Liver (tissue), 3 donors: Measurements from ENCODE around the gene KRTAP5-1.
"Not testable (repeated sequence)": the region's sequence is repeated elsewhere in the genome, so short reads cannot be mapped to it uniquely, and the experiment has no call there.

Experiments
- RAD21 ChIP-seq, 2 donors: IDR thresholded peaks; 2 replicates each; pipeline ENCODE4 v1.6.1; 2016; ENCODE audit warnings: antibody characterized with exemption in 2 of 2, mild to moderate bottlenecking in 2 of 2
- SP1 ChIP-seq: IDR thresholded peaks from 2 replicates; pipeline ENCODE4 v1.6.1; 2018; ENCODE audit warnings: antibody characterized with exemption, mild to moderate bottlenecking
- YY1 ChIP-seq: IDR thresholded peaks from 2 replicates; pipeline ENCODE4 v1.6.1; 2016; ENCODE audit warnings: antibody characterized with exemption, mild to moderate bottlenecking
- TF ChIP-seq, protein P1 (sequence below): fragments of 150-350 bp; IDR thresholded peaks from 2 replicates; pipeline ENCODE4 v1.5.1; 2017; ENCODE audit warnings: improper control_type of control experiment, low read depth, low read length; ENCODE audit not compliant: missing input control
- TF ChIP-seq, protein P2 (sequence below): IDR thresholded peaks from 2 replicates; pipeline ENCODE4 v1.6.1; 2016; ENCODE audit warnings: antibody characterized with exemption
- donor health status: healthy.
- donor health status: healthy.

- not testable (repeated sequence) for TF ChIP-seq SP1; RAD21 (IDR thresholded peaks at IDR 0.05); YY1
- TF ChIP-seq, protein P1, sequence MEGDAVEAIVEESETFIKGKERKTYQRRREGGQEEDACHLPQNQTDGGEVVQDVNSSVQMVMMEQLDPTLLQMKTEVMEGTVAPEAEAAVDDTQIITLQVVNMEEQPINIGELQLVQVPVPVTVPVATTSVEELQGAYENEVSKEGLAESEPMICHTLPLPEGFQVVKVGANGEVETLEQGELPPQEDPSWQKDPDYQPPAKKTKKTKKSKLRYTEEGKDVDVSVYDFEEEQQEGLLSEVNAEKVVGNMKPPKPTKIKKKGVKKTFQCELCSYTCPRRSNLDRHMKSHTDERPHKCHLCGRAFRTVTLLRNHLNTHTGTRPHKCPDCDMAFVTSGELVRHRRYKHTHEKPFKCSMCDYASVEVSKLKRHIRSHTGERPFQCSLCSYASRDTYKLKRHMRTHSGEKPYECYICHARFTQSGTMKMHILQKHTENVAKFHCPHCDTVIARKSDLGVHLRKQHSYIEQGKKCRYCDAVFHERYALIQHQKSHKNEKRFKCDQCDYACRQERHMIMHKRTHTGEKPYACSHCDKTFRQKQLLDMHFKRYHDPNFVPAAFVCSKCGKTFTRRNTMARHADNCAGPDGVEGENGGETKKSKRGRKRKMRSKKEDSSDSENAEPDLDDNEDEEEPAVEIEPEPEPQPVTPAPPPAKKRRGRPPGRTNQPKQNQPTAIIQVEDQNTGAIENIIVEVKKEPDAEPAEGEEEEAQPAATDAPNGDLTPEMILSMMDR = not testable (repeated sequence)
- TF ChIP-seq, protein P2, sequence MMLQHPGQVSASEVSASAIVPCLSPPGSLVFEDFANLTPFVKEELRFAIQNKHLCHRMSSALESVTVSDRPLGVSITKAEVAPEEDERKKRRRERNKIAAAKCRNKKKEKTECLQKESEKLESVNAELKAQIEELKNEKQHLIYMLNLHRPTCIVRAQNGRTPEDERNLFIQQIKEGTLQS = not testable (repeated sequence)
Measured at GRCh38 chr11:1607156-1607845, 22.2 kb upstream of the KRTAP5-1 start.
